HG03097 (cell line): Measurements from ENCODE around the gene UPK3A.
"Not testable (repeated sequence)": the region's sequence is repeated elsewhere in the genome, so short reads cannot be mapped to it uniquely, and the experiment has no call there.

Experiments
- ATAC-seq: cut with Tn5 transposase; IDR thresholded peaks from one replicate; pipeline ENCODE4 v1.9.1; 2021; ENCODE audit not compliant: unreplicated experiment, low FRiP score

The UPK3A gene

GRCh38 chr22:45278125-45278524 is 6.6 kb upstream of the UPK3A start:
- ATAC-seq, result no peak

GRCh38 chr22:45280587-45280980 is 4.2 kb upstream of the UPK3A start:
- no peak for ATAC-seq

DNA sequence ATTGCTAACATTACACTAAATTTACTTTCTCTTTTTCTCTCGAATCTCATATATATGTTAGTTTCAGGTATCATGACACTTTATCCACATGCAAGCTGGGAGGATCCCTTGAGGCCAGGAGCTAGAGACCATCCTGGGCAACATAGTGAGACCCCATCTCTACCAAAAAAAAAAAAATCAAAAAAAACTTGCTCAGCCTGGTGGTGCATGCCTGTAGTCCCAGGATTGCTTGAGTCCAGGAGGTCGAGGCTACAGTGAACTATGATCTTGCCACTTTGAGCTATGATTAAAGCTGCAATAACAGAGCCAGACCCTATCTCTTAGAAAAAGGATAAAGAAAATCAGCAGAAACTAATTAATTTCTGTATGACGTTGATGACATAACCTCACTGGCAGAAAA is 3.7 kb upstream of the UPK3A start:
- no peak for ATAC-seq

DNA sequence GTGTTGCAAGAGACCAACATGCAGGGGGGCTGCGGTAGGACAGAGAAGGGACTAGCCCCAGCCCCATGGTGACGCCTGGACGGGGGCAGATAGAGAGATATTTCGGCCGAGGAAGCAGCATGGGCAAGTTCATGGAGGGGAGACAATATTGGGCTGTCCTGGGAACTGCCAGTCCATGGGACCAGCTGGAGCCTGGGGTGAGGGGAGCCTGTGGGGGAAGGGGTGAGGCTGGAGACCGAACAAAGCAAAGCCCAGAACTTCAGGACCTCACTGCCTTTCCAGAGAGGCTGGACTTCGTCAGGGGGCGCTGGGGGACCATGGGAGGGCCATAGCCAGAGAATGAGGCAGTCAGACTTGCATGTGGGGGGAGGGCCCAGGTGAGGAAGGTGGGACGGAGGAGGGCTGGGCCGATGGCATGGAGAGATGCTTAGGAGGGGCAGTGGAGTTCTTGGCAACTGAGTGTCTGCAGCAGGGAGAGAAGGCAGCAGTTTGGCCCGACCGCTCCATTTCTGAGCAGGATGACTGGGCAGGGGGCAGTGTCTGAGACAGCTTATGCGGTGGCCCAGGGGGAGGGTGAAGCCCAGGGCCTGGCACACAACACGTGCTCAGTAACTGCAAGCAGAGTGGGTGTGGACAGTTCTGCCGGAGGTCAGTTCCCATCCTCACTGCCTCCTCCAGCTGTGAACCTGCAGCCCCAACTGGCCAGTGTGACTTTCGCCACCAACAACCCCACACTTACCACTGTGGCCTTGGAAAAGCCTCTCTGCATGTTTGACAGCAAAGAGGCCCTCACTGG is 712 bp downstream of the UPK3A start:
- ATAC-seq, result no peak

- no peak for ATAC-seq
Observed at GRCh38 chr22:45286854-45287551, 2.3 kb downstream of the UPK3A start.

- no peak for ATAC-seq
Observed at GRCh38 chr22:45290410-45290936, 5.7 kb downstream of the UPK3A start.

- no peak for ATAC-seq
Observed at GRCh38 chr22:45291061-45291930, 6.5 kb downstream of the UPK3A start.

DNA sequence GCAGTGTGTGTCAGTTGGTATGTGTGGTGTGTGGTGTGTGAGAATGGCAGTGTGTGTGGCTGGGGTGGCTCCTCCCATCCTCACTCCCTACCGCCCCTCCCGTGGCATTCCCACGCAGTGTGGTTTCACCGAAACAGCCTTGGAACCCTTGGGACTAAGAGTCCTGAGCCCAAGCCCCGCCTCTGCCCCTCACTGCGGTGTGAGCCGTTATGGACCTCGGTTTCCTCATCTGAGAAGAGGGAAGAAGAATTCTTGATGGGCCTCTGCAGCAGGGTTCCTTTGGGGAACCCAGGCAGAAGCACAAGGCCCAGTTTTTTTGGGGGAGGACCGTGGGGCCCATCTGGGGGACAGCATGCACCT is 7.2 kb downstream of the UPK3A start:
- ATAC-seq, result no peak

DNA sequence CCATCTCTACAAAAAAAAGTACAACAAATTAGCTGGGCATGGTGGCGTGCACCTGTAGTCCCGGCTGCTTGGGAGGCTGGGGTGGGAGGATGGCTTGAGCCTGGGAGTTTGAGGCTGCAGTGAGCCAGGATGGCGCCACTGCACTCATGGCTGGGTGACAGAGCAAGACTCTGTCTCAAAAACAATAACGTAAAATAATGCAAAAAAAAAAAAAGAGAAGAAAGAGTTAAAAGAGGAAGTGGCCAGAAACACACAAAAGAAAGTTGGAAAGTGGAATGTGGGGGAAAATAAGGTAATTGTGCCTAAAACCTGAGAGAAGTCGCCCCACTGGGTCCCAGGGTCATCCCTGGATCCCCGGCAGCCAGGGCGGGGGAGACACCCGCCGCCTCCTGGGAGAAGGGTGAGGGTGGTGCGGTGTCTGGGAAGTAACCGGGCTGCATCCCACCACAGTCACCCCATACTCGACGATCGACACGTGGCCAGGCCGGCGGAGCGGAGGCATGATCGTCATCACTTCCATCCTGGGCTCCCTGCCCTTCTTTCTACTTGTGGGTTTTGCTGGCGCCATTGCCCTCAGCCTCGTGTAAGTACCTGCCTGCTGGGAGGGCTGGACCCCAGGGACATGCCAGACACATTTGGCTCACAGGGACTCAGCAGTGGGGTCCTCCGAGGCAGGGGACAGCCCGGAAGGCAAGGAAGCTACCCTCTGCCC is 8.1 kb downstream of the UPK3A start:
- no peak for ATAC-seq

GRCh38 chr22:45294030-45294429 is 9.3 kb downstream of the UPK3A start:
- no peak for ATAC-seq

GRCh38 chr22:45295004-45295403 is 10.3 kb downstream of the UPK3A start:
- ATAC-seq, result not testable (repeated sequence)

GRCh38 chr22:45295492-45295891 is 10.7 kb downstream of the UPK3A start:
- no peak for ATAC-seq

DNA sequence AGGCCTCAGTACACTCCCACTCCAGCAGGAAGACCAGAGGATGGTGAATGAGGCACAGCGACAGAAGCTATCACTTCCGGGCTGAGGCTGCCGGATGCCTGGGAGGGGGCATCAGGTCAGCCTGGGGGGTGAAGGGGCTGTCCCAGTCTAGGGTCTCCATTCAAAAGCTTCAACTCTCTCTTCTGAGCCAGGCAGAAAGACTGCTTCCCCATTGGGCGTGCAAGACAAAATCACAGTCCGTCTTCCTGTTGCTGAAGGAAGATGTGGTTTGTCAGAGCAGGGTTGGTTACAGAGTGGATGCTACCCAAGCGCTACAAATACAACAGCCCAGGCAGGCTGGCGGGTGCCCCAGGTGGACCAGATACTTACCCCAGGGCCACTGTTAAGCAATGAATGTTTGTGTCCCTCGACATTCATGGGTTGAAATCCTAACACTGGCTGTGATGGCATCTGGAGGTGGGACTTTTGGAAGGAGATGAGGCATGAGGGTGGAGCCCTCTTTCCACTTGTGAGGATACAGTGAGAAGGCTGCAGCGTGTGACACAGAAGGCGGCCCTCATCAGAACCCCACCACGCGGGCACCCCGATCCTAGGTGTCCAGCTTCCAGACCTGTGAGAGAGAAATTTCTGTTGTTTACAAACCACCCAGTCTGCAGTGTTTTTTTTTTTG is 12.0 kb downstream of the UPK3A start:
- ATAC-seq, result no peak

- no peak for ATAC-seq
Observed at GRCh38 chr22:45298934-45299505, 14.3 kb downstream of the UPK3A start.

DNA sequence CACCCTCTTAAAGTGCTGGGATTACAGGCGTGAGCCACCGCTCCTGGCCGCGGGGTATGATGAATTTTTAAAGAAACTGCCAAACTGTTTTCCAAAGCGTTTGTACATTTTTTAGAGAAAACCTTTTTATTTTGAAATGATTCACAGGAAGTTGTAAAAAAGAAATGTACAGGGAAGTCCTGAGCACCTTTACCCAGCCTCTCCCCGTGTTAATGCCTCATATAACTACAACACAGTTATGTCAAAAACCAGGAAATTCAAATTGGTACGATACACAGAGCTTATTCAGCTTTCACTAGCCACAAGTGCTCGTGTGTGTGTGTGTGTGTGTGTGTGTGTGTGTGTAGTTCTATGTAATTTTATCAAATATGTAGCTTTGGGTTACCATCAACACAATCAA is 18.0 kb downstream of the UPK3A start:
- ATAC-seq, result no peak

DNA sequence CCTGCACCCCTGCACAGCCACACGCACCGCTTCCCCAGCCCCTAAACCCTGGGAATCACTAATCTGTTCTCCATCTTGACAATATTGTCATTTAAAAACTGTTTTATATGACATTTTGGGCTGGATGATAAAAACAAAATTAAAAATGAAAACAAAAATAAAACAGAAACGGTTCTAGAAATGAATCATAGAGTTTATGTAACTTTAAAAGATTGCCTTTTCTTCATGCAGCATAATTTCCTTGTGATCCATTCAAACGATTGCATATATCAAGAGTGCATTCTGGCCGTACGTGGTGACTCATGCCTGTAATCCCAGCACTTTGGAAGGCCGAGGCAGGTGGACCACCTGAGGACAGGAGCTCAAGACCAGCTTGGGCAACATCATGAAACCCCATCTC is 18.4 kb downstream of the UPK3A start:
- ATAC-seq, result no peak

DNA sequence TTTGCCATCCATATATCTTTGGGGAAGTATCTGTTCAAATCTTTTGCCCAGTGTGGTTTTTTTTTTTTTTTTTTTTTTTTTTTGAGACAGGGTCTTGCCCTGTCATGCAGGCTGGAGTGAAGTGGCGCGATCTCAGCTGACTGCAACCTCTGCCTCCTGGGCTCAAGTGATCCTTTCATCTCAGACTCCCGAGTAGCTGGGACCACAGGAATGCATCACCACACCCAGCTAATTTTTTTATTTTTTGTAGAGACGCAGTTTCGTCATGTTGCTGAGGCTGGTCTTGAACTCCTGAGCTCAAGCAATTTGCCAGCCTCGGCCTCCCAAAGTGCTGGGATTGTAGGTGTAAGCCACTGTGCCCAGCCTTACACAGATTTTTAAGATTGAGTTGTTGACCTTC is 20.2 kb downstream of the UPK3A start:
- no peak for ATAC-seq

DNA sequence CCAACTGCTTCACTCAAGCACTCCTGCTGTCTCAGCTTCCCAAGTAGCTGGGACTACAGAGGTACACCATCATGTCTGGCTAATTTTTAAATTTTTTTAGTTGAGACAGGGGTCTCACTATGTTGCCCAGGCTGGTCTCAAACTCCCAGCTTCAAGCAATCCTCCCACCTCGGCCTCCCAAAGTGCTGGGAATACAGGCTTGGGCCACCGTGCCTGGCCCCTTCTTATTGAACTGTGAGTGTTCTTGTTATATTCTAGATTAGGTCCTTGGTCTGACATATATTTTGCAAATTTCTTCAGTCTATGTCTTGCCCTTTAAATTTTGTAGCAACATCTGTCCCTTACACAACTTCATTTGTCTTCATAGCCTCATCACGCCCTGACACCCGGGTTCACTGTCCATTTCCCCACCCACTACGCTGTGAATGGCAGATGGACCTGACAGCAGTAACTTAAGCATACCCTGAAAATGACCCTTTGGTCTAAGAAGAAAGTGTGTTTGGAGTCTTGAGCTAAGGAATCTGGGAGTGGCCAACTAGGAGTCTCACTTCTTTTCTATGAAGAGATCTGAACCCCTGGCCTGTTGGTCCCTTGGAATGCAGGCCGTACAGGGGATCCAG is 20.8 kb downstream of the UPK3A start:
- ATAC-seq, result no peak

- ATAC-seq, result no peak
Observed at GRCh38 chr22:45306139-45306538, 21.4 kb downstream of the UPK3A start.
